Measurements from ENCODE around the gene DCAF12.
A peak's percentile ranks its signal among the peaks of the same experiment; 100 is the strongest.

DCAF12 gene

DNA sequence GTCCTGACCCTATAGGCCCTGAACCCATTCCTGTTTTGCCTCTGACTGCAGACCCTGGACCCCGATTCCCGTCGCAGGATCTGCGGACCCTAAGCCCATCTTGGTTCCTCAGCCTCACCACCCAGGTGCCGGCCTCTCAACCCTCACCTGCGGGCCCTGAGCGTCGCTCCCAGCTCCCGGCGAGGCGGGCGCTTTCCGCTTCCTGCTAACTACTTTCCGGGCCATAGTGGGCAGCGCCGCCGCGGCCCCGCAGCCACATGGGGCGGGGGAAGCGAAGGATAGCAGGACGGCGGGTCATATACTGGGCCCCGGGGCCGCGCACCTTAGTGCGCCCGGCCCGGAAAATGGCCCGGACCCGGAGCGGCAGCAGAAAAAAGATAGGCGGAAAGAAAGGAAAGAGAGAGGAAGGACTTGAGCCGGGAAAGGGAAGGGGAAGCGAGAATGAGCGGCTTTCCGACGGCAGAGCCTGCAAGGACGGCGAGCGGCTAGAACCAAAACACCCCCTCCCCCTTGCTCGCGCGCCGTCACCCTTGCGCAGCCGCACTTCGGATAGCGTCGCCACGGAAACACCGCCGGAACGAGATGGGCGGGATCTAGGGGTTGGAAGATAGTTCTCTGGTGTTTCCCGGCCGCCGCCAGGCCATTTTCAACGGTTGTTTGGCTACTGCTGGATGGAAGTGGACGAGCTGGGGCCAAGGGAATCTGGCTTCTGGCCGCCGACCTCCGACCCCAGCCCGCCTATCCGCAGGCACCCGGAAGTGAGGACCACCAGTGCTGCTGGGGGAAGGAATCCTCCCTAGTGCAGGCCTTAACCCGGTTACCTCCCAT, at the start of gene DCAF12:
TSS of gene DCAF12 (minus strand) at position 492 of the 828 bp plus-strand sequence. CDS start at position 225, 267 bp downstream.
- H2AFZ ChIP-seq (ENCODE audit: low read length), result peak within 1 kb of the TSS; percentile 74
- peak within 1 kb of the TSS; percentile 94 for H3K4me3 ChIP-seq (ENCODE audit: low read length, poor library complexity, severe bottlenecking)
- H3K4me1 ChIP-seq (ENCODE audit: insufficient read depth, low read length, poor library complexity, severe bottlenecking), result peaks cover 36% of the 10 kb centered on the region
- H3K4me2 ChIP-seq (ENCODE audit: low read depth, low read length, poor library complexity, severe bottlenecking), result peak within 1 kb of the TSS; percentile 97
- no peaks in the 10 kb centered on the region for H3K9me3 ChIP-seq (ENCODE audit: insufficient read depth, low read depth, low read length)
- no peaks in the 10 kb centered on the region for H3K27me3 ChIP-seq (ENCODE audit: insufficient read depth, low read length, poor library complexity, severe bottlenecking)
- peaks cover 8% of the 10 kb centered on the region; the same call in 1 of the 2 replicates for H3F3A ChIP-seq (ENCODE audit: low read depth)
- H4K20me1 ChIP-seq (ENCODE audit: insufficient read depth, low read length, poor library complexity, severe bottlenecking), result peaks cover 46% of the 10 kb centered on the region
- no peak for TF ChIP-seq EZH2phosphoT487 (IDR thresholded peaks at IDR 0.05; ENCODE audit: borderline replicate concordance)
- no peak for TF ChIP-seq CTCF (conservative IDR thresholded peaks at IDR 0.05; ENCODE audit: low read length)
- H3K79me2 ChIP-seq (ENCODE audit: insufficient read depth, low read length), result peaks cover 50% of the 10 kb centered on the region
- peak within 1 kb of the TSS; percentile 94 for H3K9ac ChIP-seq (ENCODE audit: low read depth, low read length, poor library complexity, severe bottlenecking)
- 0 out of 2 replicates have a peak, but pooled peaks cover 4% of the 10 kb centered on the region for H3K36me3 ChIP-seq (ENCODE audit: insufficient read depth, low read length)
- H3K9me2 ChIP-seq (replicated peaks; ENCODE audit: low read depth, low read length), result no peaks in the 10 kb centered on the region

GRCh38 chr9:34176089-34176488, 49.6 kb upstream of the DCAF12 start:
- no peaks in the 10 kb centered on the region for H3K36me3 ChIP-seq (ENCODE audit: insufficient read depth, low read length)
- TF ChIP-seq CTCF (conservative IDR thresholded peaks at IDR 0.05; ENCODE audit: low read length) (no peak), EZH2phosphoT487 (IDR thresholded peaks at IDR 0.05; ENCODE audit: borderline replicate concordance) (no peak)
- H3K4me1 ChIP-seq (ENCODE audit: insufficient read depth, low read length, poor library complexity, severe bottlenecking), result peaks cover 12% of the 10 kb centered on the region
- H3K4me2 ChIP-seq (ENCODE audit: low read depth, low read length, poor library complexity, severe bottlenecking), result no peak overlapping the region
- H3K27me3 ChIP-seq (ENCODE audit: insufficient read depth, low read length, poor library complexity, severe bottlenecking), result no peaks in the 10 kb centered on the region
- peaks cover 28% of the 10 kb centered on the region for H3K79me2 ChIP-seq (ENCODE audit: insufficient read depth, low read length)
- no peak overlapping the region for H3K9ac ChIP-seq (ENCODE audit: low read depth, low read length, poor library complexity, severe bottlenecking)
- no peaks in the 10 kb centered on the region for H3F3A ChIP-seq (ENCODE audit: low read depth)
- H4K20me1 ChIP-seq (ENCODE audit: insufficient read depth, low read length, poor library complexity, severe bottlenecking), result peaks cover 12% of the 10 kb centered on the region
- H2AFZ ChIP-seq (ENCODE audit: low read length), result no peak overlapping the region
- H3K4me3 ChIP-seq (ENCODE audit: low read length, poor library complexity, severe bottlenecking), result no peak overlapping the region
- no peaks in the 10 kb centered on the region for H3K9me3 ChIP-seq (ENCODE audit: insufficient read depth, low read depth, low read length)
- no peaks in the 10 kb centered on the region for H3K9me2 ChIP-seq (replicated peaks; ENCODE audit: low read depth, low read length)

DNA sequence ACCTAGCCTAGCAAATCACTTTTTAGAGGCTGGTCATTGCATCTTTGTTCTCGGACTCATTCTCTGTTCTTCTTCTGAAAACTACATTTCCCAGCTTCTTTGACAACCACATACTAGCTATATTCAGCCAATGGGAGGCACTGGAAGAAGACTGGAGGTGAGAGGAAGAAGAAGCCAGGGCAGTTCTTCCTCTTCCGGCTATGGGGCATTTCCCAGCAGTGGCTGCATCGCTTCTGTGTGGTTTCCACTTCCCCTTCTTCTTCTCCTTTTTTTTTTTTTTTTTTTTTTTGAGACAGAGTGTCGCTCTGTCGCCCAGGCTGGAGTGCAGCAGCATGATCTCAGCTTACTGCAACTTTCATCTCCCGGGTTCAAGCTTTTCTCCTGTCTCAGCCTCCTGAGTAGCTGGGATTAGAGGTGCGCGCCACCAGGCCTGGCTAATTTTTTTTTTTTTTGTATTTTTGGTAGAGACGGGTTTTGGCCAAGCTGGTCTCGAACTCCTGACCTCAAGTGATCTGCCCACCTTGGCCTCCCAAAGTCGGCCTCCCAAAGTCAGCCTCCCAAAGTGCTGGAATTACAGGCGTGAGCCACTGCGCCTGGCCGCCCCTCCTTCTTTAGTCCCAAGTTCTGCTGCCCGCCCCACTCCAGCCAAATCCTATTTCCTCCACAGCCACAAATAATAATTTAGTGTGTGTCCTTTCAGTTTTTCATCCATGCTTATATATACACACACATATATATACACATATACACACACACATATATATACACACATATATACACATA, 45.4 kb upstream of the DCAF12 start:
- no peak overlapping the region for H3K4me2 ChIP-seq (ENCODE audit: low read depth, low read length, poor library complexity, severe bottlenecking)
- no peaks in the 10 kb centered on the region for H3K36me3 ChIP-seq (ENCODE audit: insufficient read depth, low read length)
- no peaks in the 10 kb centered on the region for H3K79me2 ChIP-seq (ENCODE audit: insufficient read depth, low read length)
- no peaks in the 10 kb centered on the region for H3K4me1 ChIP-seq (ENCODE audit: insufficient read depth, low read length, poor library complexity, severe bottlenecking)
- TF ChIP-seq CTCF (conservative IDR thresholded peaks at IDR 0.05; ENCODE audit: low read length) (no peak), EZH2phosphoT487 (IDR thresholded peaks at IDR 0.05; ENCODE audit: borderline replicate concordance) (no peak)
- H2AFZ ChIP-seq (ENCODE audit: low read length), result no peak overlapping the region
- no peaks in the 10 kb centered on the region for H3F3A ChIP-seq (ENCODE audit: low read depth)
- H3K27me3 ChIP-seq (ENCODE audit: insufficient read depth, low read length, poor library complexity, severe bottlenecking), result no peaks in the 10 kb centered on the region
- H3K9ac ChIP-seq (ENCODE audit: low read depth, low read length, poor library complexity, severe bottlenecking), result no peak overlapping the region
- no peaks in the 10 kb centered on the region for H4K20me1 ChIP-seq (ENCODE audit: insufficient read depth, low read length, poor library complexity, severe bottlenecking)
- no peak overlapping the region for H3K4me3 ChIP-seq (ENCODE audit: low read length, poor library complexity, severe bottlenecking)
- H3K9me2 ChIP-seq (replicated peaks; ENCODE audit: low read depth, low read length), result no peaks in the 10 kb centered on the region
- H3K9me3 ChIP-seq (ENCODE audit: insufficient read depth, low read depth, low read length), result no peaks in the 10 kb centered on the region
